PFSK-1 (cell line): ENCODE measurements around the gene HSPG2.

Experiments used
- FOXP2 ChIP-seq: optimal IDR thresholded peaks from 2 replicates; pipeline ENCODE3; 2011; ENCODE audit warnings: borderline replicate concordance, control low read depth, inconsistent platforms; ENCODE audit not compliant: insufficient read depth; ENCODE audit errors: extremely low read length, extremely low read depth
- POLR2AphosphoS5 ChIP-seq: IDR thresholded peaks from 2 replicates; pipeline ENCODE4 v1.6.1; 2012; ENCODE audit warnings: low read depth, mild to moderate bottlenecking, control low read depth, low read length, moderate library complexity
- SIN3A ChIP-seq: IDR thresholded peaks from 2 replicates; pipeline ENCODE4 v1.6.1; 2012; ENCODE audit warnings: mild to moderate bottlenecking, low read length, moderate library complexity, borderline replicate concordance; ENCODE audit not compliant: insufficient read depth
- TAF1 ChIP-seq: IDR thresholded peaks from 2 replicates; pipeline ENCODE4 v1.6.1; 2012; ENCODE audit warnings: low read length, control low read depth, borderline replicate concordance; ENCODE audit not compliant: insufficient read depth
- TF ChIP-seq, protein P1 (sequence below), 2 experiments: IDR thresholded peaks; 2 replicates each; pipeline versions ENCODE4 v1.6.1 to v1.8.0; 2011 to 2012; ENCODE audit warnings: low read depth in 2 of 2, low read length in 2 of 2, control low read depth in 1 of 2, inconsistent platforms in 1 of 2, mild to moderate bottlenecking in 1 of 2, moderate library complexity in 1 of 2; ENCODE audit not compliant: insufficient read depth in 1 of 2

DNA sequence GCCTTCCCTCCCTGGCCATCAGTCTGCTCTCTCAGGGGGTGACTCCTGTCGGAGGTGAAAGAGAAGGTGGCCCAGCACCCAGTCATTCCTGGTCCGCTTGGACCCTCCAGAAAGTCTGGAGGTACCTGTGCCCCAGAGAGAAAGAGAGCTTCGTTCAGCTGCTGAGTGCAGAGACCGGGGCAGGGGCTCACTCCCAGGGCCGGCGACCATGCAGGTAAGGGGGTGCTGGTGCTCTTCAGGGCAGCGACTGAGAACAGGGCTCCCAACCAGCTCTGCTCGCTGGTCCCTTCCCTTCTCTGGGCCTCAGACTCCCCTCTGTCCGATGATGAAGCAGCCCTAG lies 30.1 kb downstream of the HSPG2 start:
- TF ChIP-seq, protein P1, sequence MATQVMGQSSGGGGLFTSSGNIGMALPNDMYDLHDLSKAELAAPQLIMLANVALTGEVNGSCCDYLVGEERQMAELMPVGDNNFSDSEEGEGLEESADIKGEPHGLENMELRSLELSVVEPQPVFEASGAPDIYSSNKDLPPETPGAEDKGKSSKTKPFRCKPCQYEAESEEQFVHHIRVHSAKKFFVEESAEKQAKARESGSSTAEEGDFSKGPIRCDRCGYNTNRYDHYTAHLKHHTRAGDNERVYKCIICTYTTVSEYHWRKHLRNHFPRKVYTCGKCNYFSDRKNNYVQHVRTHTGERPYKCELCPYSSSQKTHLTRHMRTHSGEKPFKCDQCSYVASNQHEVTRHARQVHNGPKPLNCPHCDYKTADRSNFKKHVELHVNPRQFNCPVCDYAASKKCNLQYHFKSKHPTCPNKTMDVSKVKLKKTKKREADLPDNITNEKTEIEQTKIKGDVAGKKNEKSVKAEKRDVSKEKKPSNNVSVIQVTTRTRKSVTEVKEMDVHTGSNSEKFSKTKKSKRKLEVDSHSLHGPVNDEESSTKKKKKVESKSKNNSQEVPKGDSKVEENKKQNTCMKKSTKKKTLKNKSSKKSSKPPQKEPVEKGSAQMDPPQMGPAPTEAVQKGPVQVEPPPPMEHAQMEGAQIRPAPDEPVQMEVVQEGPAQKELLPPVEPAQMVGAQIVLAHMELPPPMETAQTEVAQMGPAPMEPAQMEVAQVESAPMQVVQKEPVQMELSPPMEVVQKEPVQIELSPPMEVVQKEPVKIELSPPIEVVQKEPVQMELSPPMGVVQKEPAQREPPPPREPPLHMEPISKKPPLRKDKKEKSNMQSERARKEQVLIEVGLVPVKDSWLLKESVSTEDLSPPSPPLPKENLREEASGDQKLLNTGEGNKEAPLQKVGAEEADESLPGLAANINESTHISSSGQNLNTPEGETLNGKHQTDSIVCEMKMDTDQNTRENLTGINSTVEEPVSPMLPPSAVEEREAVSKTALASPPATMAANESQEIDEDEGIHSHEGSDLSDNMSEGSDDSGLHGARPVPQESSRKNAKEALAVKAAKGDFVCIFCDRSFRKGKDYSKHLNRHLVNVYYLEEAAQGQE (IDR thresholded peaks at IDR 0.05; ENCODE audit: insufficient read depth in 1 of 2, low read depth in 2 of 2, low read length in 2 of 2) = no peak
- TF ChIP-seq SIN3A = no peak
- no peak for TF ChIP-seq POLR2AphosphoS5
- TF ChIP-seq TAF1 = no peak
- TF ChIP-seq FOXP2 = no peak
